NK-92 treated with Interleukin-12 subunit alpha and Interleukin-12 subunit beta, amount 100 ng/mL, for 24 hours (cell line): Measurements from ENCODE around the gene MUC13.
"Not testable (repeated sequence)": the region's sequence is repeated elsewhere in the genome, so short reads cannot be mapped to it uniquely, and the experiment has no call there.

Source experiments
- DNase-seq: peaks from one replicate; lab custom pipeline; 2025; lab: John Stamatoyannopoulos, UW

MUC13 gene

GRCh38 chr3:124934577-124934976 lies at the start of gene MUC13:
MUC13 (minus strand) TSS chr3:124934751; CDS start chr3:124934712, 39 bp downstream.
- no peak for DNase-seq

GRCh38 chr3:124982855-124983254 lies 48.3 kb upstream of the MUC13 start:
- no peak for DNase-seq

- no peak for DNase-seq
Measured at GRCh38 chr3:124981472-124981871, 46.9 kb upstream of the MUC13 start.

- no peak for DNase-seq
Measured at GRCh38 chr3:124978627-124979026, 44.1 kb upstream of the MUC13 start.

- no peak for DNase-seq
Measured at GRCh38 chr3:124976383-124976782, 41.8 kb upstream of the MUC13 start.

GRCh38 chr3:124974691-124975090 lies 40.1 kb upstream of the MUC13 start:
- peak; percentile 21 for DNase-seq

GRCh38 chr3:124973290-124973689 lies 38.7 kb upstream of the MUC13 start:
- DNase-seq: no peak

- DNase-seq: no peak
Measured at GRCh38 chr3:124972457-124972856, 37.9 kb upstream of the MUC13 start.

GRCh38 chr3:124969963-124970722 lies 35.6 kb upstream of the MUC13 start:
- no peak for DNase-seq

GRCh38 chr3:124969190-124969589 lies 34.6 kb upstream of the MUC13 start:
- no peak for DNase-seq

GRCh38 chr3:124967964-124968363 lies 33.4 kb upstream of the MUC13 start:
- no peak for DNase-seq

- DNase-seq: no peak
Measured at GRCh38 chr3:124966521-124967445, 32.2 kb upstream of the MUC13 start.

- DNase-seq: no peak
Measured at GRCh38 chr3:124965413-124965812, 30.9 kb upstream of the MUC13 start.

GRCh38 chr3:124964387-124964786 lies 29.8 kb upstream of the MUC13 start:
- DNase-seq: no peak

GRCh38 chr3:124963755-124964154 lies 29.2 kb upstream of the MUC13 start:
- no peak for DNase-seq

- DNase-seq: no peak
Measured at GRCh38 chr3:124962403-124962940, 27.9 kb upstream of the MUC13 start.

GRCh38 chr3:124960698-124961097 lies 26.1 kb upstream of the MUC13 start:
- no peak for DNase-seq

- no peak for DNase-seq
Measured at GRCh38 chr3:124960105-124960504, 25.6 kb upstream of the MUC13 start.

- DNase-seq: not testable (repeated sequence)
Measured at GRCh38 chr3:124957951-124958350, 23.4 kb upstream of the MUC13 start.

GRCh38 chr3:124952282-124952855 lies 17.8 kb upstream of the MUC13 start:
- no peak for DNase-seq

- no peak for DNase-seq
Measured at GRCh38 chr3:124951511-124952281, 17.1 kb upstream of the MUC13 start.

- DNase-seq: no peak
Measured at GRCh38 chr3:124950026-124950425, 15.5 kb upstream of the MUC13 start.
